Measurements from ENCODE around the gene TEDC2.

The TEDC2 gene

GRCh38 chr16:2466667-2467527 lies 7.0 kb downstream of the TEDC2 start:
- no peak for DNase-seq

GRCh38 chr16:2467528-2468232 lies 7.8 kb downstream of the TEDC2 start:
- peak; percentile 92 for DNase-seq

GRCh38 chr16:2468233-2468724 lies 8.4 kb downstream of the TEDC2 start:
- DNase-seq, result peak; percentile 71

- peak; percentile 59 for DNase-seq
Observed at GRCh38 chr16:2468725-2469398, 9.0 kb downstream of the TEDC2 start.

GRCh38 chr16:2469399-2470233 lies 9.7 kb downstream of the TEDC2 start:
- no peak for DNase-seq

GRCh38 chr16:2470234-2470601 lies 10.3 kb downstream of the TEDC2 start:
- no peak for DNase-seq

- no peak for DNase-seq
Observed at GRCh38 chr16:2470603-2471015, 10.7 kb downstream of the TEDC2 start.

- DNase-seq, result peak; percentile 89
Observed at GRCh38 chr16:2471016-2471652, 11.2 kb downstream of the TEDC2 start, which contains the start of gene NTN3. Gene NTN3, plus strand, starts transcription at chr16:2471297. Its CDS starts 405 bp downstream, at chr16:2471702.

- DNase-seq, result no peak
Observed at GRCh38 chr16:2471653-2472487, 12.0 kb downstream of the TEDC2 start.

- DNase-seq, result no peak
Observed at GRCh38 chr16:2472488-2472864, 12.6 kb downstream of the TEDC2 start.

- no peak for DNase-seq
Observed at GRCh38 chr16:2472885-2473445, 13.1 kb downstream of the TEDC2 start.

GRCh38 chr16:2473446-2473926 lies 13.6 kb downstream of the TEDC2 start:
- no peak for DNase-seq

- DNase-seq, result peak; percentile 55
Observed at GRCh38 chr16:2473999-2474876, 14.3 kb downstream of the TEDC2 start.

- DNase-seq, result peak; percentile 93
Observed at GRCh38 chr16:2474877-2475412, 15.0 kb downstream of the TEDC2 start, which contains the start of gene TBC1D24. Gene TBC1D24, plus strand, starts transcription at chr16:2475127. Its CDS starts 21,022 bp downstream, at chr16:2496149.

- peak; percentile 31 for DNase-seq
Observed at GRCh38 chr16:2475413-2476344, 15.8 kb downstream of the TEDC2 start.

GRCh38 chr16:2476345-2476720 lies 16.4 kb downstream of the TEDC2 start:
- DNase-seq, result no peak

GRCh38 chr16:2476741-2477140 lies 16.8 kb downstream of the TEDC2 start:
- no peak for DNase-seq

- no peak for DNase-seq
Observed at GRCh38 chr16:2477327-2477726, 17.4 kb downstream of the TEDC2 start.
